ENCODE data around the gene SLC2A4RG. TPM values are rescaled to one million over a fixed set of nuclear protein-coding genes. Genes with fewer than 3 reads are reported as not detected.

Gene SLC2A4RG
- total RNA-seq, 2 experiments from 2014 or later = 38.5 to 39.8 TPM

DNA sequence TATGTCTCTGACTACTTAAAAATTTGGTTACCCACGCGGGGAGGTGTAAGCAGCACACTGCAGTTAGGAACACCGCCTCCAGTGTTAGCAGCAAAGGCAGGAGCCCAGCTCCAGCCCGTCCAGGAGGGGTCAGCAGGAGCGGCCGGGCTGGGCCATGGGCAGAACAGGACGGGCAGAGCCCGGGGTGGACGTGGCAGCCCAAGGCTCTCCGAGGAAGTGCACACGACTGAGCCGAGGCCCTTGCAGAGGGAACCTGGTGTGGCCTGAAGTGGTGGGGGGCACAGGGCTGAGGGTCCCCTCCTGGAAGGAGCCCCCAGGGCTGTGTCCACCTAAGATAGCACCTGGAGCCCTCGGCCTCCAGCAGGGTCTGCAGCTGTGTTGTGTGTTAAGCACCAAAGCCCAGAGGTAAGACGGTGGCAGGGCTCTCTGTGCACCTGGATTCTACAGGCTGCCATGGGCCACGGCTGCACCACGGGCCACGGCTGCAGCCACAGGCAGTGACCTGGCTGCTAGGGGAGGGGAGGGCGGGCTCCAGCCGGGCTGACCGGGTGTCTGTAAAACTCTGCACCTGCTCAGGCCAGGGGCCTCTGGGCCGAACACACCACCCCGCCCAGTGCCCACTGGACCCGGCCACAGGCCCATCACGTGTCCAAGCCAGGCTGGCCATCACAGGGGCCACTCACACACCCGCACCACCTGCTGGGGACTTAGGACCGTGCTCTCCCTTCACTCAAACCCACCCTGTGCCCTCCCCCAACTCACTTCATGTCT lies 6.6 kb downstream of the SLC2A4RG start:
- Mint-ChIP-seq H3K36me3 (ENCODE audit: low read depth) (no peaks in the 10 kb centered on the region), H3K9me3 (no peaks in the 10 kb centered on the region), H3K27ac (no peak overlapping the region), H3K4me3 (no peak overlapping the region), H3K27me3 (no peaks in the 10 kb centered on the region), H3K4me1 (ENCODE audit: low read depth) (peaks cover 15% of the 10 kb centered on the region)
- no peak for TF ChIP-seq CTCF (IDR thresholded peaks at IDR 0.05)
- ChIA-PET POLR2A (interaction anchor here (1.0 kb wide), 1 partner anchor 36 kb away, joined by 3 read pairs; no protein-coding TSS in a partner anchor), CTCF (interaction anchor here (1.7 kb wide), 1 partner anchor 39 kb away, joined by 4 read pairs; the partner anchor contains the start of genes ARFRP1 and ZGPAT)
- DNase-seq (no peak), ATAC-seq (no peak)
- intact Hi-C loops (cut with micrococcal nuclease) = no loop called here

GRCh38 chr20:63746751-63747315 lies 7.3 kb downstream of the SLC2A4RG start:
- intact Hi-C loops (cut with micrococcal nuclease) = no loop called here
- no peak overlapping the region for H3K4me3 Mint-ChIP-seq
- DNase-seq = no peak
- ATAC-seq = no peak
- no peaks in the 10 kb centered on the region for H3K36me3 Mint-ChIP-seq (ENCODE audit: low read depth)
- CTCF ChIA-PET = no interaction called here
- H3K9me3 Mint-ChIP-seq = no peaks in the 10 kb centered on the region
- H3K27ac Mint-ChIP-seq = no peak overlapping the region
- POLR2A ChIA-PET = no interaction called here
- TF ChIP-seq CTCF (IDR thresholded peaks at IDR 0.05) = no peak
- H3K27me3 Mint-ChIP-seq = no peaks in the 10 kb centered on the region
- H3K4me1 Mint-ChIP-seq (ENCODE audit: low read depth) = peaks cover 18% of the 10 kb centered on the region

GRCh38 chr20:63747622-63748069 lies 8.1 kb downstream of the SLC2A4RG start:
- no peak for ATAC-seq
- H3K4me1 Mint-ChIP-seq (ENCODE audit: low read depth) = peaks cover 21% of the 10 kb centered on the region
- ChIA-PET POLR2A (no interaction called here), CTCF (no interaction called here)
- no peaks in the 10 kb centered on the region for H3K36me3 Mint-ChIP-seq (ENCODE audit: low read depth)
- no peak for DNase-seq
- no peaks in the 10 kb centered on the region for H3K9me3 Mint-ChIP-seq
- TF ChIP-seq CTCF (IDR thresholded peaks at IDR 0.05) = no peak
- no peak overlapping the region for H3K27ac Mint-ChIP-seq
- intact Hi-C loops (cut with micrococcal nuclease) = no loop called here
- H3K27me3 Mint-ChIP-seq = no peaks in the 10 kb centered on the region
- H3K4me3 Mint-ChIP-seq = no peak overlapping the region

GRCh38 chr20:63748070-63748933 lies 8.7 kb downstream of the SLC2A4RG start:
- ATAC-seq (no peak), DNase-seq (no peak)
- Mint-ChIP-seq H3K4me3 (no peak overlapping the region), H3K27me3 (no peaks in the 10 kb centered on the region), H3K27ac (no peak overlapping the region), H3K9me3 (no peaks in the 10 kb centered on the region), H3K4me1 (ENCODE audit: low read depth) (peaks cover 21% of the 10 kb centered on the region), H3K36me3 (ENCODE audit: low read depth) (no peaks in the 10 kb centered on the region)
- no peak for TF ChIP-seq CTCF (IDR thresholded peaks at IDR 0.05)
- ChIA-PET CTCF (interaction anchor here (1.0 kb wide), 1 partner anchor 309 kb away, joined by 3 read pairs; no protein-coding TSS in a partner anchor), POLR2A (interaction anchor here (1.0 kb wide), 1 partner anchor 8 kb away, joined by 4 read pairs; no protein-coding TSS in a partner anchor)
- intact Hi-C loops (cut with micrococcal nuclease) = no loop called here

Data from activated CD8-positive, alpha-beta T cell treated with anti-CD3 and anti-CD28 coated beads for 36 hours (primary cell).